Stimulated activated CD4-positive, alpha-beta T cell treated with anti-CD3 and anti-CD28 coated beads, TNF-alpha, amount 100 ng/mL, for 4 hours (primary cell): ENCODE measurements around the gene STK16.

Experiments
- DNase-seq, 3 experiments: peaks; one replicate each; pipeline ENCODE4 v3.0.0-alpha.2; 2020; ENCODE audit warnings: low read depth in 3 of 3

Gene STK16

DNA sequence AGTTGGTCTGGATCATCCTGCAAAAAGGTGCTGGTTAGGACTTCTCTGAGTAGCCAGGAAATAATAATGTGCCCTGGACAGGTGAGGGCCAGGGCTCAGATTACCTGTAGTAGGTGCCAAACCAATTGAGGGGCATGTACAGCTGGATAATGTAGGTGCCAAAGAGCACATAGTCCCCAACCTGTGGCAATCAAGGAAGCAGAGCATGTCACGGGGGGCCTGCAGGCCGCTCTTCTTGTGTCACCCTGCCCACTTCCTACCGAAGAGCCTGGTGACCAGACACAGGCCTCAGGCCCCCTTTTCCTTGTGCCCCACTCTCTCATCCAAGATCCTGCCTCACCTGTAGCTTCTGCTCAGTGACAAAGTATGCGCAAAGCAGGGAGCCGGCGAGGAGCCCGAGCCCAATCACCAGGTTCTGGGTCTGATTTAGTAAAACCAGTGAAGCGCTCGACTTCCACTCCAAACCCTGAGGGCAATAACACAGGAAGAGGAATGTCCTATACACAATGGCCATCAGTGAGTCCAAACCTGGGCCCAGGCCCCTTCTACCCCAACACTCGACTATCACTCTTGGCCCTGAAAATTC, 31.7 kb upstream of the STK16 start:
- DNase-seq: no peak

DNA sequence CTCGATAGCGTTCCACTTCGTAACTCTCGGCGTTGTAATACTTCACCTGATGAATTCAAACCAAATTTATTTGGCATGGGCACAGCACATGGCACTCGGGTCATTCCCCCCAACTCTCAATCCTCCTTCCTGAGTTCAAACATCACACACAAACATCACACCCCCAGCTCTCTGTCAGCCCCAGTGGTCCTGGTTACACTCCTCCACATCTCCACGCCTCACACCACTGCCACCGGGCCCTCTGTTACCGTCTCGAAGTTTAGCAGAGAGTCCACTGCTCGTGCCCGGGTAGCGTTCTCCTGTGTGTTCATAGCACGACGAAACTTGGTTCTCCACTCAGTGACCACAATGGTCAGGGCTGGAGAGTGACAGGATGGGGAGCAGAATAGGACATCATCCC, 31.1 kb upstream of the STK16 start:
- DNase-seq: no peak

DNA sequence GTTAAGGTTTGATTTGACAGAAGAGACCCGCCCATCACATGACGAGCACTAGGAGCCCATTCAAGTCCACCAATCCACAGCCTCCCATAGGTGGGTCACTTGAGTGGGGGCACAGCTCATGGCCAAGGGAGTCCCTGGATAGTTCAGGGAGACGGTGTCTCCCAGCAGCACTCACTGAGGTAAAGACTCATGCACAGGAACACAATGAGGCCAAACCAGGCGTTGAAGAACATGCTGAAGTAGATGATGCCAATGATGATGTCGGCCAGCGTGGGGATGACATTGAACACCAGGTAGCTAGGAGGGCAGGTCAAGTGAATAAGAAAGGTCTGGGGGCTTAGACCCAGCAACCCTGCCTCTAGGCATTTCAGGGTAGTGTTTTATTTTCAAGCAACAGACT, 30.5 kb upstream of the STK16 start:
- no peak for DNase-seq

DNA sequence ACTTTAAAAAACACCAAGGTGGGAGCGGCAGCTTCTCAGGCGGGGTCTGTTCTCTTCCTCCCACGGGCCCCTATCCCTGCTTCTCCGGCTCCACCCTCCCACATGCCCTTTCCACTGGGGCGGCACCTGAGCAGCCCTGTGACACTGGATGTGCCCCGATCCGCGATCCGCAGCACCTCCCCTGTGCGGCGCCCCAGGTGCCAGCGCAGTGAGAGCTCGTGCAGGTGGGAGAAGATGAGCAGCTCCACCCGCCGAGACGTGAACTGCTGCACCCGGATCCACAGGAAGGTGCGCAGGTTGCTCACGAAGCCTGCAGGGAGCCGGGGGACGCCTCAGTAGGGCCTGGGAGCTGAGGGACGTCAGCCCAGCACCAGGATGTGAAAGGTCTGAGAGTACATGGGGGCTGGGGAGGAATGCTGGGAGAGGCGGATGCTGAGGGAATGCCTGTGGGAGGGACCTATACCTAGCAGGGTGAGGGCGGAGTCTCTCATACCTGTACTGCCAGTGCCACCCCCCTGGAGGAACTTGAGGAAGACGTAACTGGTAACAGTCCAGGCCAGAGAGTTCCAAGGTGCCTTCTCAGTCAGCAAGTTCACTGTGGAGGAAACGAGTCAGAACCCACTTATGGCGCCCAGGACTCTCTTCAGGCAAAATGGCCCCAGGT, 29.3 kb upstream of the STK16 start:
- DNase-seq: no peak

- no peak for DNase-seq
Measured at GRCh38 chr2:219216535-219216915, 28.8 kb upstream of the STK16 start.

DNA sequence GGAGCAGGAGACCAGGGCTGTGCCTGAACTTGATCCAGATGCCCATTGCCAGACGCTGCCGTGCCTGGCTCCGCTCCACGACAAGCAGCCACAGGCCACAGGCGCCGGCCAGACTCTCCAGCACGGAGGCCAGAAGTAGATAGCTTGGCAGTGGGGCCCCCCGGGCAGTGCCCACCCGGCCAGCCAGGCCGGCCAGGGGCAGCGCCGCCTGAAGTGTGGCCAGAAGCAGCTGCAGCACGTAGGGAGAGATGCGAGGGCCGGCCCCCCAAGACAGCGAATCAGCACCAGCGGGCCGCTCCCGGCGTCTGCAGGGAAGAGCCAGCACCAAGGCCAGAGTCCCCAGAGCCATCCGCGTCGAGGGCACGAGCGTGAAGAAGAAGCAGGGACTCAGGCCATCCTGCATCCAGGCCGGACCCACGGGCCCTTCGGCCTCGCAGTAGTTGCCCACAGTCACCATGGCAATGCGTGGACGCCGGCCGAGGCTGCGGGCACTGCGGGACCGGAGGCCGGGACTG, 27.0 kb upstream of the STK16 start:
- DNase-seq: peak in 2 of 3 experiments; percentile 10 to 28

DNA sequence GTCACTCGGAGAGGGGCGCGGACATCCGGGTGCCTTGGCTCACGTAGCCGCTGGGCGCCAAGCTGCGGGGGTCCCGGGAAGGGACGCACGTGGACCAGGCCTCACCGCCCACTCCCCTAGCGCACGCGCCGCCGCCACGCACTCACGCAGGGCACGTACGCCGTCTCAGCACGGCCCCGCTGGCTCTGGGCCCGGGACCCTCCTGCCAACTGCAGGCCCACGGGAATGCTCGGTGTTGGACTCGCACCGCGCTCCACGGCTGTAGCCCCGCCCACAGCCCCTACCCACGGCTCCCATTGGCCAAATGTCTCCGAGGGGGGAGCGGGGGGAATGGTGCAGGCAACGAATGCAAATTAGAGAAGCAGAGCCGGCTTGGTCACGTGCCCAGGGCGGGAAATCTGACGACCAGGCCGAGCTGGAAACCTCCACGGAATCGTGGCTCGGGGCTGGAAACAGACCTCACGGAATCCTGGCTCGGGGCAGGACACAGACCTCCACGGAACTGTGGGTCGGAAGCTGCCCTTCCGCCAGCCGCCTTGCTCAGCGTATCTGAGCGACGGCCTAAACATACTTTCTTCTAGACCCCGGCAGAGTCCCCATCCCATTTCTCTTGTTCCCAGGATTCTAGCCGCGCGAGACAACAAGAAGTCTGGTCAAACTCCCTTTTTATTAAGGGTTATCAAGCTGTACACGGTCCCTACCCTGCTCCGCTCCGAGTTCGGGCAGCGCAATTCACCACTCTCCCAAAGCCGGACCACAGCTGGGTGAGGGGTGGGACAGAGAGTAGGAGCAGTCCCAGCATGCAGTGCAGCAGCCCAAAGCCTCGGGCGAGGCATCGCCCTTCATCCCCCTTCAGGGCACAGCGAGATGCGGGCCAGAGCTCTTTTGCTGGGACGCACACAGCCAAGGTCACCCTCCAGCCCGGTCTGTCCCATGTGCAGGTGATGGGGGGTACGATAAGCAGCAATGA, 26.3 kb upstream of the STK16 start, which contains the start of gene ABCB6:
ABCB6 (minus strand) TSS at position 227 of the 970 bp plus-strand sequence. CDS start 285 bp downstream, outside the sequence.
- DNase-seq: peak; percentile 76 to 86 (median 81)

DNA sequence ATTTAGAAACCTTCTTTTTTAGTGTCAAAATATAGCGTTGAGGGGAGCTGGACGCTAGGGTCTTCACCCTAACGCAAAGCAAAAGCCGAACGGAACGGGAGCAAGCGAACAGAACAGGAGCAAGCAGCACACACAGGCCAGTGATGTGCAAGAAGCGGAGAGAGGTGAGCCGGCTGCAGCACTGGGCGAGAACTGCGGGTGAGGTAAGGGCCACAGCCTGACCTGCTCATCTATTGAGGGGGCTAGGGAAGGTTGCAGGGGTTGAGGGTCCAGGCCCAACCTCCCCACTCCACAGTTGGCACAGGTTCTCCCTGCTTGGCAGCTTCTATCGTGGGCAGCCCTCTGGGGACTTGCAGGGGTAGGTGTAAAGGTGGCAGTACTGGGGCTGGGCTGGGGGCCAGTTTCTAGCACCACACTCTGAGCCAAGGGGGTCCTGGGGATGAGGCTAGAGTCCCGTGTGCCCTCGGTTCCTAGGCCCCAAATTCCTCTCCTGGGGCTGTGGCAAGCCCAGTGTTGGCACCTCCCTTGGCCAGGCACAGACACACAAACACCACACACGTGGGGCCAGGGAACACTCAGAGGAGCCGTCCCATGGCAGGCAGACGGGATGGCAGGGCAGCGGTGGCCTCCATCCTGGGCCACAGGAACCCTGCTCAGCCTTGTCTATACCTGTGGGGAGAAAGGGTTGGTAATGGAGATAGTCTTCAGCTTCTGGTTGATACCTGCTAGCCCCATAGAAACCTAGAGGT, 25.3 kb upstream of the STK16 start:
- DNase-seq: no peak

- no peak for DNase-seq
Measured at GRCh38 chr2:219220652-219221402, 24.5 kb upstream of the STK16 start.

DNA sequence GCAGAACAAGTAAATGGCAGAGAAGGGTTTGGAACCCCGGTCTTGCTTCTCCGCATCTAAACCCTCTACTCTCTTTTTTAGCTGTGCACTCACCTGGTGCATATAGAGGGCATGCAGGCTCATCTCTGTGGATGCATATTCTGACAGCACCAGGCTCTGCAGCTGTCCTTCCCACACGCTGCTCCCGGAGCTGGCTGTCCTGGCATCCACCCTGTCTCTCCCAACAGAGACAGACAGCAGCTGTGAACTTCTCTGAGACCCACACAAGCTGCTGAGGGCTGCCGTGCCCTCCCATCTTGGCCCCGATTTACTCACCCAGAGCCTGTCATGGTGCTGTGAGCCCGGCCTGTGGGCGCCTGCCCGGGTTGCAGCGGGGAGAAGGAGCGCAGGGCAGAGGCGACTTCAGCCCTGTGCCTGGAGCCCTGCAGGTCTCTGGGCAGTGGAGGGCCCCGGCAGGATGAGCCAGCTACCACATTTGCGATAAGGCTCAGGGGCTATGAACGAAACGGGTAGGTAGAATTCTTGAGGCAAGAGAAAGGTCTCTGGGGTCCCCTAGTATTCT, 23.2 kb upstream of the STK16 start:
- no peak for DNase-seq

GRCh38 chr2:219223831-219224610, 21.3 kb upstream of the STK16 start:
- DNase-seq: no peak

DNA sequence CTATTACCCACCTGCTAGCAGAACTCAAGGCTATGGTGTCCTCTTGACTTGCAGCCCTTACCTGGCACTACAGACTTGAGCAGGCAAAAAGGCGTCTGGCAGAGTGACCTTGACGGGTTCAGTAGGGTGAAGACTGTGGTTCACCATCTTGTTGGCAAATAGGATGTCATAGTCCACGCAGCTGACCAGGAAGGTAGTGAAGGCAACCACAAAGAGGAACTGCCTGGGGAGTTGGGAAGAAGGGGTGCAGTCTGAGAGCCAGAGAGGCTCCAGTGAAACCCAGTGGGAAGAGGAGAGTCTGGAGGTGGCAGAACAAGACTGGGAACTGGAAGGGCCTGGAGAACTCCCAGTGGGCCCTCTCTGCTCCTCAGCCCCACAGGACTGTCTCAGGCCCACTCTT, 19.9 kb upstream of the STK16 start:
- DNase-seq: no peak

DNA sequence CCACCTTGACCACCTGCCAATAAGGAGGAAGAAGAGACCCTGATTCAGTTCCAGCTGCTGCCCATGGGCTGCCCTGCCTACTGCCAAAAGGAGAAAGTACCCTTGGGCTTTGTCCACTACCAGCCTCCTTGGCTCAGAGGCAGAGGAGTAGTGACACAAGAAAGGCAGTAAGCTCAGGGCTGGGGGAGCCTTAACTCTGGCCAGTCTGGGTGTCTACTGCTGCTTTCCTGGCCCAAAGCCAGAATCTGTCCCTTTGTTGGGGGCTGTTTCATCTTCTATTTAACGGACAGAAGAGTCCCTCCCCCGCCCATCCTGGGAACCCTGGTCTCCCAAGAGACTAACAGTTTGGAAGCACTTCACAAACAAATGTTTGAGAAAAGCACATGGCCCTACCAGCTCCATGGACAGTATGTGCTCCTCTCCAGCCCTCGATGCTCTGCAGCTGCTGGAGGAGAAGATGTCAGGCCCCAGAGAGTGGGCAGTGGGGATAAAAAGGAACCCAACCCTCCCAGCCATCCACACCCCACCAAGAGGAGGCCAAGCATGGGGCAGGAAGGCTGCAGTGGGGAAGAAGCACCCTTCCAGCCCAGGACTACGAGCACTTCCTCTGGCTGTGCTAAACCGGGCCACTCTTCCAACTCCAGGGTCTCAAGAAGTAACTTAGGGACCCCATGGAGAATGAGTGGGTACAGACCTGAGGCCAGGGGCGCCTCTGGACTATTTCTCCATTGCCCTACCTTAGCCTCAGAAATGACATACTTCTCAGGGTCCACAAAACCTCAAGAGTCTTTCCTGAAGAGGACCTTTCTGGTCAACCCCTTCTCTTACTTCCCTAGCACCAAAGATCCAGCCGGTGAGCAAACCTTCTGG, 17.0 kb upstream of the STK16 start:
- DNase-seq: no peak

DNA sequence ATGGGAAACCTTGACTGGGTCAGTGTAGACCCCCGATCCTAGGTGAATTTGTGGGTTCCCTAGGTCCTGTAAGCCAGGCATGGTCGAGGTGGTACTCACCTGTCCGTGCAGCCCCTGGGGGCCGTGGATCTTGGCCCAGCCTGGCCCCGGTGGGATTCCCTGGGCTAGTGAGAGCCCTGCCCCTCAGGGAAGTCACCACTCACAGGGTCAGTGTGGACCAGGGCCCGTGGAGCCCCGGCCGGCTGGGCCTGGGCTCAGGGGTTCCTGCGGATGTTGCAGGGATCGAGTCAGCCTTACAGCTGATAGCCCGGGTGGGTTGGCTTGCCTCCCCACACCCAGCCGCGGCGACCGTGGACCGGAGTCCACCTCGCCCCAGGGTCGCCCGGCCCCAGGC, 16.4 kb upstream of the STK16 start:
- no peak for DNase-seq

GRCh38 chr2:219229305-219230058, 15.8 kb upstream of the STK16 start, which contains the start of the genes ANKZF1 and ATG9A:
TSS of gene ANKZF1 (plus strand) at chr2:219229806. CDS start at chr2:219230258, 452 bp downstream.
TSS of gene ATG9A (minus strand) at chr2:219229636. CDS start at chr2:219228024, 1,612 bp downstream.
- peak; percentile 89 to 97 (median 95) for DNase-seq

- DNase-seq: no peak
Measured at GRCh38 chr2:219230059-219230540, 15.2 kb upstream of the STK16 start.

DNA sequence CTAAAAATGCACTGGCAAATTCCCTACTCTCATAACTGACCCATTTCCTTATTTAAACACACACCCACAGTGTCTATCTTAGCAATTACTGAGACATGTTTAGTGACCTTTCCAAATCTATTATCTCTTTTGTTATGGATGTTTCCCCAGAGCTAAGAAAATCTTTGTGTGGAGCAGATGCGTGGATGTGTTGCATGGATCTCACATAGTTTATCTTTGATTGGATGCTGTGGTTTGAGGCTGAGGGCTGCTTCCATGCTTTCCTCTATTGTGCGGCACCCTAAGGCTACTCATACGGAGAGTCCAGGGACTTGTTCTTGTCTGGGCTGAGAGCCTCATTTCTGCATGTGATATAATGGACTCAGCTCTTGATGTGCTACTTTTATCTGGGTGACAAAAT, 10.9 kb upstream of the STK16 start:
- DNase-seq: no peak
